Liver (tissue), 9 donors: ENCODE results near the gene YPEL4. TPM values are rescaled to one million over a fixed set of nuclear protein-coding genes. Genes with fewer than 3 reads are reported as not detected.

Experiments used
- DNase-seq: peaks from one replicate; pipeline ENCODE4 v3.0.0-alpha.2; 2017; ENCODE audit warnings: low spot score
- H3K27ac ChIP-seq, 2 donors: one replicate each; pipeline ENCODE4 v1.7.0; 2013; ENCODE audit warnings: inconsistent platforms in 2 of 2, low read length in 2 of 2, control low read depth in 1 of 2, low read depth in 1 of 2, mild to moderate bottlenecking in 1 of 2
- H3K27me3 ChIP-seq, 4 donors: one replicate each; pipeline versions ENCODE4 v1.6.1 to v1.7.0; 2013; ENCODE audit warnings: low read length in 3 of 4, inconsistent platforms in 1 of 4, mild to moderate bottlenecking in 1 of 4, moderate library complexity in 1 of 4; ENCODE audit not compliant: control insufficient read depth in 4 of 4, insufficient read depth in 4 of 4
- H3K36me3 ChIP-seq, 4 donors: one replicate each; pipeline versions ENCODE4 v1.6.1 to v1.7.0; 2013; ENCODE audit warnings: low read length in 3 of 4, mild to moderate bottlenecking in 3 of 4, low read depth in 1 of 4, moderate library complexity in 1 of 4; ENCODE audit not compliant: control insufficient read depth in 4 of 4, insufficient read depth in 3 of 4
- H3K4me1 ChIP-seq, 4 donors: one replicate each; pipeline versions ENCODE4 v1.6.1 to v1.7.0; 2013; ENCODE audit warnings: low read length in 3 of 4, mild to moderate bottlenecking in 3 of 4, moderate library complexity in 1 of 4; ENCODE audit not compliant: control insufficient read depth in 4 of 4, insufficient read depth in 4 of 4
- H3K4me3 ChIP-seq, 3 donors: one replicate each; pipeline versions ENCODE4 v1.6.1 to v1.7.0; 2013; ENCODE audit warnings: low read length in 3 of 3, control low read depth in 1 of 3, low read depth in 1 of 3, mild to moderate bottlenecking in 1 of 3
- H3K9ac ChIP-seq, 2 donors: one replicate each; pipeline ENCODE4 v1.7.0; 2013; ENCODE audit warnings: low read length in 2 of 2, mild to moderate bottlenecking in 2 of 2, moderate library complexity in 2 of 2, control low read depth in 1 of 2, low read depth in 1 of 2
- H3K9me3 ChIP-seq, 4 donors: one replicate each; pipeline versions ENCODE4 v1.6.1 to v1.7.0; 2013; ENCODE audit warnings: low read length in 3 of 4; ENCODE audit not compliant: control insufficient read depth in 4 of 4
- CTCF ChIP-seq: fragments of 150-350 bp; IDR thresholded peaks from 2 replicates; pipeline ENCODE4 v1.5.1; 2017; ENCODE audit warnings: improper control_type of control experiment, low read depth, low read length; ENCODE audit not compliant: missing input control
- EGR1 ChIP-seq, 2 donors: IDR thresholded peaks; 2 replicates each; pipeline ENCODE4 v1.6.1; 2016 to 2018; ENCODE audit warnings: antibody characterized with exemption in 2 of 2, low read depth in 2 of 2
- FOXA1 ChIP-seq: IDR thresholded peaks from 2 replicates; pipeline ENCODE4 v1.6.1; 2016; ENCODE audit warnings: antibody characterized with exemption
- FOXA2 ChIP-seq: IDR thresholded peaks from 2 replicates; pipeline ENCODE4 v1.6.1; 2016; ENCODE audit warnings: antibody characterized with exemption
- HNF4A ChIP-seq, 2 donors: conservative IDR thresholded peaks; 2 replicates each; pipeline ENCODE4 v1.6.1; 2016; ENCODE audit warnings: antibody characterized with exemption in 2 of 2, mild to moderate bottlenecking in 2 of 2
- HNF4G ChIP-seq: IDR thresholded peaks from 2 replicates; pipeline ENCODE4 v1.6.1; 2016; ENCODE audit warnings: antibody characterized with exemption
- JUND ChIP-seq, 2 donors: IDR thresholded peaks; 2 replicates each; pipeline ENCODE4 v1.6.1; 2016; ENCODE audit warnings: antibody characterized with exemption in 2 of 2
- NR2F2 ChIP-seq: IDR thresholded peaks from 2 replicates; pipeline ENCODE4 v1.6.1; 2016; ENCODE audit warnings: antibody characterized with exemption
- RAD21 ChIP-seq, 2 donors: IDR thresholded peaks; 2 replicates each; pipeline ENCODE4 v1.6.1; 2016; ENCODE audit warnings: antibody characterized with exemption in 2 of 2, mild to moderate bottlenecking in 2 of 2
- REST ChIP-seq: IDR thresholded peaks from 2 replicates; pipeline ENCODE4 v1.6.1; 2016; ENCODE audit warnings: antibody characterized with exemption, mild to moderate bottlenecking
- RXRA ChIP-seq, 2 donors: IDR thresholded peaks; 2 replicates each; pipeline ENCODE4 v1.6.1; 2017 to 2018; ENCODE audit warnings: antibody characterized with exemption in 2 of 2, mild to moderate bottlenecking in 1 of 2
- SP1 ChIP-seq: IDR thresholded peaks from 2 replicates; pipeline ENCODE4 v1.6.1; 2018; ENCODE audit warnings: antibody characterized with exemption, mild to moderate bottlenecking
- TAF1 ChIP-seq: conservative IDR thresholded peaks from 2 replicates; pipeline ENCODE4 v1.6.1; 2016; ENCODE audit warnings: antibody characterized with exemption, mild to moderate bottlenecking
- YY1 ChIP-seq: IDR thresholded peaks from 2 replicates; pipeline ENCODE4 v1.6.1; 2016; ENCODE audit warnings: antibody characterized with exemption, mild to moderate bottlenecking
- ZBTB33 ChIP-seq: IDR thresholded peaks from 2 replicates; pipeline ENCODE4 v1.6.1; 2016; ENCODE audit warnings: antibody characterized with exemption
- WGBS: extraction: QIAGEN DNeasy Blood & Tissue Kit; methylation state at CpG from one replicate; pipeline ENCODE4 v1.1.7; 2013; 5-methylcytosine and 5-hydroxymethylcytosine counted together
- polyA plus RNA-seq, 2 donors: library from polyadenylated mRNA; stranded (reverse) in 1 of 2; unstranded in 1 of 2; fragments of 200-250 nt in 1 of 2; fragments of >200 nt in 1 of 2; fragmentation: Nextera tagmentation in 1 of 2; extraction: Ambion mirVana in 1 of 2; gene quantifications; one replicate each; pipeline versions ENCODE4 v1.2.1 to v1.2.3, GENCODE V29; 2013 to 2015
- total RNA-seq, 2 donors: library from RNA; depleted of rRNA; stranded (reverse); fragments of >200 nt; gene quantifications; one replicate each; pipeline ENCODE4 v1.2.3, GENCODE V29; 2014
- donor health status: healthy.
- donor health status: healthy.
- donor health status: healthy.
- donor health status: healthy.
- donor health status: healthy.

YPEL4 gene
- total and polyA plus RNA-seq, 4 donors, result 0.08 to 19.9 (median 0.22) TPM

- Histone ChIP-seq H3K9me3 (no peaks in the 10 kb centered on the region), H3K9ac (no peak overlapping the region), H3K36me3 (no peaks in the 10 kb centered on the region), H3K27me3 (no peaks in the 10 kb centered on the region), H3K4me1 (peaks cover 13 to 45% (median 23%) of the 10 kb centered on the region in 4 donors), H3K4me3 (no peak overlapping the region), H3K27ac (no peak overlapping the region)
- WGBS, result 52% methylated on average over 7 of the region's 7 CpGs
- TF ChIP-seq CTCF (peak; percentile 59), RAD21 (IDR thresholded peaks at IDR 0.05) (peak; percentile 89 to 90), HNF4G (no peak)
- DNase-seq, result no peak
Observed at GRCh38 chr11:57641011-57641807, 8.5 kb downstream of the YPEL4 start.

- Histone ChIP-seq H3K27me3 (no peaks in the 10 kb centered on the region), H3K36me3 (no peaks in the 10 kb centered on the region), H3K9ac (peak overlapping the region in 1 of 2 donors; percentile 17), H3K27ac (peak overlapping the region; percentile 61 to 67), H3K4me3 (no peak overlapping the region), H3K4me1 (peaks cover 13 to 45% (median 23%) of the 10 kb centered on the region in 4 donors), H3K9me3 (no peaks in the 10 kb centered on the region)
- no peak for DNase-seq
- TF ChIP-seq EGR1 (IDR thresholded peaks at IDR 0.05; ENCODE audit: low read depth in 2 of 2), result no peak
- no peak for TF ChIP-seq ZBTB33
- no peak for TF ChIP-seq RXRA (IDR thresholded peaks at IDR 0.05)
- TF ChIP-seq FOXA1, result no peak
- no peak for TF ChIP-seq JUND (IDR thresholded peaks at IDR 0.05)
- 60% methylated on average over 9 of the region's 9 CpGs for WGBS
Observed at GRCh38 chr11:57640068-57640800, 9.5 kb downstream of the YPEL4 start.

GRCh38 chr11:57639321-57640067 lies 10.2 kb downstream of the YPEL4 start:
- peak overlapping the region in 1 of 2 donors; percentile 17 for H3K9ac ChIP-seq
- H3K27ac ChIP-seq, result peak overlapping the region; percentile 61 to 67
- peaks cover 13 to 37% (median 20%) of the 10 kb centered on the region in 4 donors for H3K4me1 ChIP-seq
- H3K9me3 ChIP-seq, result no peaks in the 10 kb centered on the region
- H3K4me3 ChIP-seq, result peak overlapping the region in 2 of 3 donors; percentile 61 to 75
- no peaks in the 10 kb centered on the region for H3K36me3 ChIP-seq
- DNase-seq, result peak; percentile 74
- 29% methylated on average over 15 of the region's 15 CpGs for WGBS
- TF ChIP-seq HNF4G (no peak), JUND (IDR thresholded peaks at IDR 0.05) (no peak), YY1 (no peak), TAF1 (no peak), FOXA1 (no peak), NR2F2 (peak; percentile 95), RXRA (IDR thresholded peaks at IDR 0.05) (peak; percentile 68 to 93), FOXA2 (no peak), SP1 (peak; percentile 70), RAD21 (IDR thresholded peaks at IDR 0.05) (peak in 1 of 2 donors; percentile 45), HNF4A (conservative IDR thresholded peaks at IDR 0.05) (peak; percentile 20 to 67), EGR1 (IDR thresholded peaks at IDR 0.05; ENCODE audit: low read depth in 2 of 2) (no peak), REST (no peak)
- H3K27me3 ChIP-seq, result no peaks in the 10 kb centered on the region
